Cardiac septum (tissue), 1 donor: Measurements from ENCODE around the gene LHX3. TPM values are rescaled to one million over a fixed set of nuclear protein-coding genes. Genes with fewer than 3 reads are reported as not detected.

Experiments used
- DNase-seq: peaks from one replicate; pipeline ENCODE4 v3.0.0-alpha.2; 2020; ENCODE audit warnings: low spot score
- intact Hi-C: fragments of 100-400 bp; cut with DNase I; formaldehyde crosslinking; loops from one replicate; pipeline ENCODE4 v1.14.0; 2022
- total RNA-seq: library from RNA; stranded (reverse); fragmentation: NEBNext Ultra II Directional; extraction: Animal tissue kit (Norgen Biotek cat#: 25700); gene quantifications from one replicate; pipeline ENCODE4 v1.2.1, GENCODE V29; 2021
- donor health status: DM: no; HTN: no; CAD: no.

Gene LHX3
- total RNA-seq, 1 donor from 2014 or later, result not detected

DNA sequence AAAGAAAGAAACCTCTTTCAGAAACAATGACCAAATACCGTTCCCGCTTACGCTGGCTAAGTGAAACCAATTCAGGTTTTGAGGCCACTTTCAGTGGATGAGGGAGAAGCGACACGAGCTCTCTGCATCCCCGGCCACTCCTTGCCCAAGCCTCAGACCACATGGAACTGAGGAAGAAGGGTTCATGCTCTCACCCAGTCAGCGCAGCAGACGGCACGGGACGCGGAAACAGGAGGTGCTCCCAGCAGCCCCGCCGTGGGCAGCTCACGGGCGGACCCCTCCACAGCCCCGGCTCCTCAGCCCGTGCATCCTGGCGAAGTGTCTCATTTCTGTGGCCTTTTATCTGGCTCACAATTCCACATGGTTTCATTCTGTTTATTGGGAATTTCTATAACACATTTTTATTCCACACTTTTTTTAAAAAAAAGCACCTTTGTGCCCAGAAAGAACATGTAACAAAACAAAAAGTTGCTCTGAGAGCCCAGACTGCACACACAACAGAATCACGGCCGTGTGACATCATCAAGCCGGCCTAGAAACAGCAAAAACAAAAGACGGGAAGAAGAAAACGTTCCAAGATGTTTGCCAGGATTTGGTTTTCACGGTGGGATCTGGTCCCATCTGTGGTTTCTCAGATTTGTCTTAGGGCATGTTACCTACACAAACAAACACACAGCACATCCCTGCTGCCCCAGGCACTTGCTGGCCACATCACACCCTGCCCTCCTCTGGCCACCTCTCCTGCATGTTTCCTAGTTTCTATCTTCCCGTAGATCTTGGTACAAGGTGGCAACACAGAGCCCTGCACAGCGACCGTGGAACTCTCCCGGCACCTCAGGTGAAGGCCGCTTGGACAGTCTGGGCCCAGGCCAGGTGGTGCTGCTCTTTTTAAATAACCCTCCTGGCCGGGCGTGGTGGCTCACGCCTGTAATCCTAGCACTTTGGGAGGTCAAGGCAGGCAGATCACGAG, 24.5 kb upstream of the LHX3 start:
- no peak for DNase-seq
- intact Hi-C loops, result no loop called here

DNA sequence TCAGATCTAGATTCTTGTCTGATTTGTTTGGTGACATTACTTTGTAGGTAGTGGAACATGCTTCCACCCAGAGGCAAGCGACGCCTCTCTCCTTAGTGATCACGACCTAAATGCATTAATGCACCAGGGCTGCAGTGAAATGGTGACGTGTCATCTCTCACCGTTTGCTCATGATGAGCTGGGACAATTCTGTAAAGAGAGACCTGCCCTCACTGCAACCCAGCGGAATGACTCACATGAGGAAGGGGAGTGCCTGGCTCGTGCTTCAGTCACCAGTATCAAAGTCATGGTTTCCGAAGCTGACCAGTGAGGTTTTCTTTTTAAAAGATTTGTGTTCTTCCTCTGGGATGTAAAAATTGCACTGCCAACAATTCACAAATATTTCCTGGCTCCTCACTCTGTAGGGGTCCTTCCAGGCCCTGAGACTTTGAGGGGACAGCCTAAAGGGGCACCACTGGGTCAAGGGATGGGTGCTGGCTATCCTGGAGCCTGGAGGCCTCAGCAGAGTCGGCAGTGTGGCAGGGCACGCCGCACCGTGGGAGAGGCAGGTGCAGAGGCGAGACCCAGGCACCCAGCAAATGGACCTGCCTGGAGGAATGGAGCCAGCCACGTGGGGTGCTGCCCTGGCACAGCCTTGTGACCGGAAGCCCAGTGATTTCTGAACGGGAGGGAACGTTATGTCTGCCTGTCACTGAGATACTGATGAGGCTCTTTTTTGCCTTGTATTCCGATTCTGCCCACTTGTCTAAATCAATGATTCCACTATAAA, 23.4 kb upstream of the LHX3 start:
- intact Hi-C loops, result no loop called here
- no peak for DNase-seq

DNA sequence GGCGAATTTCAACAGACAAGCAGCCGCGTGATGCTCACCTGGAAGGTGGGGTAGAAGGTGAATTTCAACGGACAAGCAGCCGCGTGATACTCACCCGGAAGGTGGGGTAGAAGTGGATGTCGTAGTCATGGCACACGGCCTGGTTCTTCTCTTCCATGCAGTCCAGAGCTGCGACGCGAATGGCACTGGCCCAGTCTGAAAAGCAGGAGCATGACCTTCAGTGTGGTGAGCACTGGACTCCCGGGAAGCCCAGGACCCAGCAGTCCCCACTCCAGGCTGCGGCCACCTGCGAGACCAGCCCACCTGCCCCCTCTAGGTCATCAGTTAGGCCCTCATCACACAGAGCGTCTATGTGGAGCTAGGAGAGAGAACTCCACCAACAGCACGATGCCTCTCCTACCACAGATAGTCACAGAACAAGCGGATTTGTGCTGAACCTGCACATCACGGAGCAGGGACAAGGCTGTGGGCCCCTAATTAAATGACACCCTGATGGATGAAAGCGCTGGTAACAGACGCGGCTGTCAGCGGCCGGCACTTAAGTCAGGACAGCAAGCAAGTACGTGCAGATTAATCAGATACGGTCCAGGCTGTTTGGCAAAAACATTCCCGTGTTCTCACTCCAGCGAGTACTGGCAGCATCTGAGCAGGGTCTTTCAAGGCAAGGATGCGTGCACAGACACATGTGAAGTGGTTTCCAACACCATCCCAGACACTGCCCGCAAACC, 21.9 kb upstream of the LHX3 start:
- intact Hi-C loops, result no loop called here
- DNase-seq, result no peak

GRCh38 chr9:136225748-136226679, 21.1 kb upstream of the LHX3 start:
- intact Hi-C loops, result no loop called here
- DNase-seq, result no peak

DNA sequence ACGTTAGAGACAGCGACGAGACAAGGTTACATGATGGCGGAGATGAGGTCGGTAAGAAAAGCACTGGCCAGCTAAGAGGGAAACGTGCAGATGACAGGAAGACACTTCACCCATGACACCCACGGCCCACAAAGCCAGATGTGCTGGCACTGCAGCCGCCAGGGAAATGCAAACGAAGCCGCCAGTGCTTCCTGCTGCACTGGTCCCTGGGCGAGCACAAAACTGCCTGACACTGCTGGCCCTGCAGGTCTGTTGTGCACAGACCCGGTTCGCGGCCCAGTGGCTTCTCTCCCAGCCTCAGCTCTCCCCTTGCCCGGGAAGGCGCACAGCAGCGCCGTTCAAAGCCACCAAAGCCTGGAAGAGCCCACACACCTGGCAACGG, 20.4 kb upstream of the LHX3 start:
- no peak for DNase-seq
- intact Hi-C loops, result no loop called here

DNA sequence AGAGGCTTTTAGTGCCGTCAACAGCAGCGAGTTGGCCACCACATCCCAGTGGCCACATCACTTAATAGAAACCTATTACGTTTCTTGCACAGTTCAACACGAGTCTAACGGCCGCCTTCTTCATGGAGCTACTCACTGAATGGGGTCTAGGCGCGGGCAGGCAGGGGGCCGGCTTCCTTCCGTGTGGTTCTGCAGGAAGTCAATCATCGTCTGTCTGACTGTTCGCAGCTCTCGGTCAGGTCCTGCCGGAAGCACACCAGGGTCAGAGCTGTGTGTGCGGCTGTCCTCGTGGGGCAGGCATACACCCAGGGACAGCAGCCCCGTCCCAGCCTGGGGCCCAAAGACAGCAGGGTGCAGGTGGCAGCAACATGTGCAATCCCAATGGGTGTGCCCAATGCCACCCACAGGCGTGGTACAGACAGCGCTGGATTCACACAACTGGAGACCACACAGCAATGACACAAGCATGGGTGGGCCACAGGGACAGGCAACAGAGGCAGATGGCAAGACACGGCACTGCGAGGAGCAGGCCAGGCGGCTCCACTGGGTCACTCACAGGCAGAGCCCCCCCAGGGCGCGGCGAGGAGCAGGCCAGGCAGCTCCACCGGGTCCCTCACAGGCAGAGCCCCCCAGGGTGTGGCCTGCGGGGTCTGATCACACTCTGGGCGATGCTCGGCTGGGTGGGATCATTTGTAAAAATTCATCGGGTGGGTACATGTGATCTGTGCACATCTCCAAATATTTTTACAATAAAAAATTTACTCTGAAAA, 19.1 kb upstream of the LHX3 start:
- no peak for DNase-seq
- intact Hi-C loops, result no loop called here

- intact Hi-C loops, result no loop called here
- DNase-seq, result no peak
Measured at GRCh38 chr9:136222906-136223285, 18.0 kb upstream of the LHX3 start.

DNA sequence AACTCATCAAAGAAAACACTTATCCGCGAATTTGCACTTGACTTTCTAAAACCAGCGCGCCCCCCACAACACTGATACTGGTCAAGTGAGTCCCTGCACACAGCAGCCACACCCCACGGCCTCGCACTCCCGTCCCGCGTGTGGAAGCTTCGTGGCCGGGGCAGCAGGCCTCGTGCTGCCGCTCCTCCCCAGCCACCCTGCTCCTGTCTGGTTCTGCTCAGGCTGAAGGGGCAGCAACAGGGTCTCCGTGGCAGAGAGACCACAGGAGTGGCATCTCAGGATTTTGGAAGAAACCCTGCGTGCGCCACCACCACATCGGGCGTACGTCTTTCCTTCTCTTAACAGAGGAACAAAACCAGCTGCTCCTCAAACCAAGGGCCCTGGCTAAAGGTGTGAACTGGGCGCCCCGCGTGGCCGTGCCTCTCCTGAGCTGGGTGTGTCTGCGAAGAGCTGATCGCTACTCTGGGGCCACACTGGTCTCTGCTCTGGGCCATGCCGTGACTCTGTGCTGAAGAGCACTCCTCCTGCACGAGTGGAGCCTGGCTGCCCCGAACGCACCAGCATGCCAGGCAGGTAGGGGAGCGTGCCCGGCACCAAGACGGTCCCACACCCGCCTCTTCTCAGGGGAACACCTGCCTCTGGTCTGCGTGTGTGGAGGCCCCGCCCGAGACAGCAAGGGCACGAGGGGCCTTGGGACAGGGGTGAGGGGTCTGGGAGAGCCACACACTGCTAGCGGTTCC, 17.4 kb upstream of the LHX3 start:
- intact Hi-C loops, result no loop called here
- no peak for DNase-seq

GRCh38 chr9:136220017-136220729, 15.2 kb upstream of the LHX3 start:
- no peak for DNase-seq
- intact Hi-C loops, result no loop called here

GRCh38 chr9:136219276-136219675, 14.3 kb upstream of the LHX3 start:
- intact Hi-C loops, result no loop called here
- DNase-seq, result no peak

DNA sequence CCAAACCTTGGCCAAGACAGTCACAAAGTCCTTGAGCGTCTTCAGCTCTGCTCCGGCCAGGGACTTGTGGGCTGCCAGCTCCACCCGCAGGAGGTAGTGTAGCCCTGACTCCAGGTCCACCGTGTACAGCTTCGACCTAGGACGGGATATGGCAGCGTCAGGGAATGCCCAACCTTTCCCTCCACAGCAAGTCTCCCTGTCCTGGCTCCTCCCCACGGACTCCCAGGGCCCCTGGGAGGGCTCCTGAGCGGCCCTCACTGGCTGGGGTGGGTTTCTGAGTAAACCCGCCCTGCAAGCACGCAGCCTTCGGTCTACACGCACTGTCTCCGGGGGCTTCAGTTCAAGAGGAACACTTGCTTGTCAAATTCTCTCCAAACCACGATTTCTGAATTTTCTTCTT, 13.7 kb upstream of the LHX3 start:
- DNase-seq, result no peak
- intact Hi-C loops, result no loop called here

- DNase-seq, result no peak
- intact Hi-C loops, result no loop called here
Measured at GRCh38 chr9:136218271-136218670, 13.3 kb upstream of the LHX3 start.

GRCh38 chr9:136216541-136217244, 11.8 kb upstream of the LHX3 start:
- no peak for DNase-seq
- intact Hi-C loops, result no loop called here

GRCh38 chr9:136213733-136214132, 8.8 kb upstream of the LHX3 start:
- DNase-seq, result no peak
- intact Hi-C loops, result no loop called here

GRCh38 chr9:136212345-136212950, 7.5 kb upstream of the LHX3 start:
- intact Hi-C loops, result no loop called here

More at GRCh38 chr9:136212345-136212950, 7.5 kb upstream of the LHX3 start:
- no peak for DNase-seq
